Measurements from ENCODE around the gene CABP2.
"Not testable (repeated sequence)": the region's sequence is repeated elsewhere in the genome, so short reads cannot be mapped to it uniquely, and the experiment has no call there.

The CABP2 gene

GRCh38 chr11:67538823-67539505 lies 15.7 kb upstream of the CABP2 start:
- no peak for FAIRE-seq

DNA sequence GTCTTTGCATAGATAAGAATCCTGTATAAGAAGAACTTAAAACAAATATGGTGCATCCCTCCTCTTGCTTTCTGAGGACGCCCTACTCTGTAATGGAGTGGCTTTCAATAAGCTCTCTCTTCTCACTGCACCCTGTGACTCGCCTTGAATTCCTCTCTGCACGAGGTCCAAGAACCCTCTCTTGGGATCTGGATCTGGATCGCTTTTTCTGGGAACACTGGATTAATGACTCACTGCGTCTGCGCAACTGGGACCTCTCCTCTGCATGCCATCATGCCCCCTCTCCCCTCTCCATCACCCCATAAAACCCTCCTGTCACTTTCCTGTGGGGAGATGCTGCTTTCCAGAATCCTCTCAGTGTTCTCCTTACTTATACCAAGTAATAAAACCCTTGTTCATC lies 15.1 kb upstream of the CABP2 start:
- FAIRE-seq = no peak

DNA sequence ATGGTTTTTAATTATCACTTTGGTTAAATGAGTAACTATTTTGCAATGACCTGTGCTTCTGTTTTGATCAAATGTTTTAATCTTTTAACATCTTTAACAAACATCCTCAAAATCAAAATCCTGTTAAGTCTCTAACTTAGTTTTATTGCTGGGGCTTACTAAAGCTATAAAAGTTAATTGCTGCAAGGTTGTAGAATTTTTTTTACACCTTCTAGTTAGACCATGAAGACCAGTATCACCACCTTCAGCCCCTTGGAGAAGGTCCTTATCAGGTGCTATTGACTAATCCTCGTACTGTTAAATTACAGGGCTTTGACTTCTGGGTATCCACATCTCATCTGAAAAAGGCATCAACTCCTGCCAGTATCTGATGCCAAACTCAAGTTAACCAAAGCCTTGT lies 12.3 kb upstream of the CABP2 start:
- no peak for FAIRE-seq

DNA sequence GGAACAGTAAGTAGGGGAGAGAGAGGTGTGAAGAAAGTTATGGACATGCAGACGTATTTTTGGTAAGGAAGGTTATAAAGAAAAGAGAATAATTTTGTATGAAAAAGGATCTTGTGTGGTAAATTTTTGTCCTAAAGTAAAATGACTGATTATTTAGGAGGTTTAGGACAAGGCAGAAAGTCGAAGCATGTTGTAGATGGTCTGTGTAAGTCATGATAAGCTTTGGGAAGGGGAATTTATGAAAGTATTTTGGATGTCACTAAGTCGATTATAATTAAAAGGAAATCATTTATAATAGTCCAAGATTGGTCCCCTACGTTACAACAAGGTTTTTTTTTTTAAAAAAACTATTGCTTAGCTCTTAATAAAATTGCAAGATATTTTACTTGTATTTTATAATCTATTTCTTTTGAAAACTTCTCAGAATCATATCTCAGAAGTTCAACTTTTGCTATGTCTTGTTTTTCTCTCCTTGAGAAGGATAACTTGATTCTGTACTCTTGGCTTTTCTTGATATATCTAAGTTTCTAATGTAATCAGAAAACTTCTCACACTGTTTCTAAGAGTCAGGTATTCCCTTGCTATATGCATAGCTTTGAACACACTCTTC lies 10.9 kb upstream of the CABP2 start:
- no peak for FAIRE-seq

DNA sequence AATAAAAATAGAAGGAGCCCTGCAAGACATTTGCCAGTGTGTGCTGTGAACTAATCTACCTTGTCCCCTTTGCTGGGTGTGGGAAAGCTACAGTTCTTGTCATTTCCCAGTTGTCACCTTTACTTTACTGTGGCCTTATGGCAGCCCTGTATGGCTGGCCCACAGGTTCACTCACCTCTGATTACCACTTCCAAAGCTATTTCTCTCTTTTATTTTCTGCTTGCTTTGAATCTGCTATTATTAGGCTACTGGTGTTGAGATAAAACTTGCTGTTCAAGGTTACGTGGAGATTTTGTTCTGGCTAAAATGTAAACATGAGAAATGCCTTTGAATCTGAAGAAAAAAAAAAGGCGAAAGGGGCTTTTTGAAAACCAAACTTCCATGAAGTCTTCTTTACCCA lies 9.6 kb upstream of the CABP2 start:
- FAIRE-seq = no peak

GRCh38 chr11:67530282-67530592 lies 7.0 kb upstream of the CABP2 start:
- FAIRE-seq = no peak

- FAIRE-seq = no peak
Observed at GRCh38 chr11:67528376-67528775, 5.1 kb upstream of the CABP2 start.

DNA sequence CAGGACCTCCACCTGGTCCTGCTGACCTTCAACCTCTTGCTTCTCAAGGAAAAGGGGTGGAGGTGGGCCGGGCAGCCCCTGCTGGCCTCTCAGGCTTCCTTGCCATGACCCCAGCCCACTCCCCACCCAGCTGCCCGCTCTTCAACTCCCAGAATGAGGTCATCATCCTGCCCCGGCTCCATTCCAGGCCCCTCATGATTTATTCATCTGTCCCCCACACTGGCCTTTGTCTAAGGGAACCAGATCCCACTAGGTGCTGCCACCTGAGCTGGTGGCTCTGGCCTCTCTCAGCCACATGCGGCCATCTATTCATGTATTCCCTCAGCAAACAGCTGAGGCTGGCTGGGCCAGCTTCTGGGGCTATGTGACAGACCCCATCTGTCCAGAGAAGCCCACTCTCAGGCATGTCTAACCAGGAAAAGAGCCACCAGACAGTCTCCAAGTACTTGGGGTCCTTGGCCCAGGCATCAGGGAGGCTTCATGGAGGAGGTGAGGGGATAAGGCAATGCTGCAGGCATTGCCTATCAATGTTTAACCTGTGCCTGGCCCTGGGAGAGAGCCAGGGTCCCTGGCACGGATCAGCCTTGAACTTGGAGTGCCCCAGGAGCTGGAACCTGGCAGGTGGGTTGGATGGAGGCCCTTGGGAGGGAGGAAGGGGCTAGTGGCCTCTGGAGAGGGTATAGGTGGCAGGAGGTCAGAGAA lies 2.2 kb upstream of the CABP2 start:
- no peak for FAIRE-seq

- no peak for FAIRE-seq
Observed at GRCh38 chr11:67524480-67524808, 1.2 kb upstream of the CABP2 start.

GRCh38 chr11:67523556-67524479 lies 572 bp upstream of the CABP2 start:
- no peak for FAIRE-seq

DNA sequence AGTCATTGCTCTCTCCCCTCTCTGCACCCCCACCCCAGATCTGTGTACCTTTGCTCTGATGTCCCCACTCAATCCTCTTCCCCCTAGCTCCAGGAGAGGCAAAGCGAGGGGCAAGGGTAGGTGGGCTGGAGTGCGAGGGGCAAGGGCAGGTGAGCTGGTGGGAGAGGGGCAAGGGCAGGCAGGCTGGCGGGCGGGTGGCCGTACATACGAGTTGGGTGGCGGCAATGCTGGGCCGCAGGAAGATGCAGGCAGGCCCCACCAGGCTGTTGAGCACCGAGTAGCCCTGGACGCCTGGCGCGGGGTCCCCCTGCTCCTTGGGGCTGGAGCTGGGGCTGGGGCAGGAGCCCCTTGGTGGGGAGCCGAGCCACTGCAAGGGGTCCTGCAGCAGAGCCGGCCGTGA lies 908 bp downstream of the CABP2 start:
- no peak for FAIRE-seq

GRCh38 chr11:67521924-67522323 lies 1.3 kb downstream of the CABP2 start:
- no peak for FAIRE-seq

- FAIRE-seq = no peak
Observed at GRCh38 chr11:67520856-67521824, 2.1 kb downstream of the CABP2 start.

GRCh38 chr11:67519726-67520125 lies 3.5 kb downstream of the CABP2 start:
- FAIRE-seq = no peak

GRCh38 chr11:67517784-67518552 lies 5.3 kb downstream of the CABP2 start:
- FAIRE-seq = no peak

DNA sequence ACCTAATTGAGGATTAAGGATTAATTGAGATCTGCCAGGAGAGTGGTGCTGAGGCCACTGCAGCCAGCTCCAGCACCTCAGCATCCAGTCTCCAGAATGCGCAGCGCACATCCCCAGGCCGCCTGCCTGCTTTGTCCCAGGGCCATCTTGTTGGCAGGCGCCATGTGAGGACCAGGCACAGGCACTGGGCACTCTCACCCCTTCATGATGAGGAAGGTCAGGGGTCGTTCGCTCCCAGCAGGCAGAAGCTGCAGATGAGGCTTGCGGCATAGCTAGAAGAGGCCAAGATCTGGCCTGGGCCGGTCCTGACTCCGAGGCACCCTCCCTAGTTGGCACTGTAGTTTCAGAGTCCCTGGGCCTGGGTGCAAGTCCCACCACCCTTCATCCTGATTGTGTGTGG lies 6.4 kb downstream of the CABP2 start:
- FAIRE-seq = no peak

- no peak for FAIRE-seq
Observed at GRCh38 chr11:67514116-67514515, 9.1 kb downstream of the CABP2 start.

GRCh38 chr11:67511558-67511957 lies 11.7 kb downstream of the CABP2 start:
- not testable (repeated sequence) for FAIRE-seq

DNA sequence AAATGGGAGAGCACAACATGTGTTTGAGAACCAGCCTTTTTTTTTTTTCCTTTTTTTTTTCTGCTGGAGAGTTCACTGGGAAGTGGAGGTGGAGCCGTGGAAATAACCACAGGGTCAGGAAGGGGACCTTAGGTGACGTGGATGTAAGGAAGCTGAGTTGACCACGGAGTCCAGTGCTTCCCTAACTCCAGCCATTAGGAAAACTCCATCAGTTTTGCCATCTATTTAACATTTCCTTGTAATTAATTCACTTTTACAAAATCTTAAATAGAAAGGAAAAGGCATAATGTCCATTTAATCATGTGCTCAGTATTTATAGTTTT lies 13.3 kb downstream of the CABP2 start:
- no peak for FAIRE-seq

DNA sequence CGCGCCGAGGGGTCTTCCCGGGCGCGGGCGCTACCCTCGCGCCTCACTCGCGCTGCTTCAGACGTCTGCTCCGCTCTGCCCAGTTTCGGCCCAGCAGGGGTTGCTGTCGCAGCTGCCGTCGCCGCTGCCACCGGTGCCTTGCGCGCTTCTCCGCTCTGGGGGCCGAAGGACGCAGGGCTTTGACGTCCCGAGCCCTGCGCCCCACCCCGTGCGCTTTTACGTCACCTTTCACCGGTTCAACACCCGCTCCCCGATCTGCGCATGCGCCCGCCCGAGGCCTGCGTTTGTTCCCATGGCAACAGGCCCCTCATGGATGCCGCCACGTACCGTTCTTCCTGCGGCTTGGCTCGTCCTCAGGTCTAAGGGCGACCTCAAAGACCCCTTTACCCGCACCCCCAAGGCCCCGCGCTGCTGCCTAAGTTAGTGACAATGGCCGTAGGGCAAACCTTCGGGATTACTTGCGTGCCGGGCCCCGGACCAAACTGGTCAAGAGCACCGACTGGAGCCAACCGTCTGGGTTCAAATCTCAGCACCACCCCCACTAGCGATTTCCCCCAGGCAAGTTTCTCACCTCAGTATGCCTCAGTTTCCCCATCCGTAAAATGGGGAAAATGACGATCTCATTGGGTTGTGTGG lies 14.6 kb downstream of the CABP2 start:
- no peak for FAIRE-seq

DNA sequence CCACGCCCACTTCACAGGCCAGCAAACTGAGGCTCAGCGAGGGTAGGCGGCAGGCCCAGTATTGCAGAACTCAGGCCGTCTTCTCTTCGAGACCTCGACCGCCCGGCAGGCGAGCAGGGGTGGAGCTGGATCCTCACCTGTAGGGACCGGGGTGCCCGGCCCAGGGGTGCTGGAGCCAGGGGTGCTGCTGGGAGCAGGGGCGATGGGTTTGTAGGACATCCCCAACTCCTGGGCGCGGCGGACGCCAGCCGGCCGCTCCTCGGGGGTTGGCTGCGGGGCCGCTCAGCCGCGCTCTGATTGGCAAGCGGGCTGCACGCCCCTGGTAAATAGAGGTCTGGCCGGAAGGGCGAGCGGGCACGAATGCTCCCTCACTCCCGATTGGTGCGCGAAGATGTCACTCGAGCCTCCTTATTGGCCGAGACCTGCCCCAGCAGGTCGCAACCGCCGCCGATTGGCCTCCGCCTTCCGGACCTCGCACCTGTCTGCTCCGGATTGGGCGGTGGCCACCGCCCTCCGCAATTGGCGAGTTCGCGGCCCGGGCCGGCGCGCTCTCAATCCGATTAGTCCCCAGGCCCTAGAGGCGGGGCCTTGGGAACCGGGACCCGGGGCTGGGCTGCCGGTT lies 15.3 kb downstream of the CABP2 start, which contains the start of gene CDK2AP2:
CDK2AP2 (minus strand) TSS at position 299 of the 622 bp plus-strand sequence; CDS start at position 219, 80 bp downstream.
- peak; percentile 88 for FAIRE-seq

All from endometrium (tissue), 2 donors.